Epithelial cell of esophagus (primary cell): ENCODE results near the gene MRPS22.
A peak's percentile ranks its signal among the peaks of the same experiment; 100 is the strongest.

Source experiments
- DNase-seq: peaks from one replicate; pipeline ENCODE4 v3.0.0; 2010; ENCODE audit warnings: low read depth
- H3K4me3 ChIP-seq: 2 replicates; pipeline ENCODE4 v1.5.1; 2011; ENCODE audit warnings: mild to moderate bottlenecking, low read length, control low read depth
- CTCF ChIP-seq: IDR thresholded peaks from 2 replicates; pipeline ENCODE4 v1.5.1; 2011; ENCODE audit warnings: low read depth, mild to moderate bottlenecking, low read length, control low read depth, inconsistent platforms; ENCODE audit not compliant: insufficient read depth; ENCODE audit errors: missing control alignments

Gene MRPS22

GRCh38 chr3:139343895-139344856, at the start of gene MRPS22:
Gene MRPS22, plus strand, starts transcription at chr3:139344020. Its CDS starts 7 bp downstream, at chr3:139344027.
- no peak for TF ChIP-seq CTCF
- peak; percentile 92 for DNase-seq
- peak within 1 kb of the TSS; percentile 98 for H3K4me3 ChIP-seq

- no peak overlapping the region for H3K4me3 ChIP-seq
- no peak for TF ChIP-seq CTCF
- no peak for DNase-seq
Measured at GRCh38 chr3:139295040-139295439, 48.8 kb upstream of the MRPS22 start.

GRCh38 chr3:139296141-139296718, 47.6 kb upstream of the MRPS22 start:
- no peak for DNase-seq
- no peak for TF ChIP-seq CTCF

GRCh38 chr3:139297588-139298311, 46.1 kb upstream of the MRPS22 start:
- no peak overlapping the region for H3K4me3 ChIP-seq
- no peak for DNase-seq
- no peak for TF ChIP-seq CTCF

More at GRCh38 chr3:139296141-139296718, 47.6 kb upstream of the MRPS22 start:
- no peak overlapping the region for H3K4me3 ChIP-seq

GRCh38 chr3:139299261-139300132, 44.3 kb upstream of the MRPS22 start:
- peak; percentile 47 for DNase-seq
- TF ChIP-seq CTCF: no peak
- no peak overlapping the region for H3K4me3 ChIP-seq

GRCh38 chr3:139300416-139300815, 43.4 kb upstream of the MRPS22 start:
- TF ChIP-seq CTCF: no peak
- no peak for DNase-seq
- no peak overlapping the region for H3K4me3 ChIP-seq
